ENCODE measurements around the gene ERO1B. TPM values are rescaled to one million over a fixed set of nuclear protein-coding genes. Genes with fewer than 3 reads are reported as not detected.
"Not testable (repeated sequence)": the region's sequence is repeated elsewhere in the genome, so short reads cannot be mapped to it uniquely, and the experiment has no call there.

The ERO1B gene
- total RNA-seq, 1 experiment from 2014 or later, result not detected

- not testable (repeated sequence) for DNase-seq (ENCODE audit: low spot score)
Measured at GRCh38 chr1:236188084-236188483, 93.7 kb downstream of the ERO1B start.

- DNase-seq (ENCODE audit: low spot score), result not testable (repeated sequence)
Measured at GRCh38 chr1:236186471-236186870, 95.3 kb downstream of the ERO1B start.

GRCh38 chr1:236185687-236186086, 96.1 kb downstream of the ERO1B start:
- no peak for DNase-seq (ENCODE audit: low spot score)

- no peak for DNase-seq (ENCODE audit: low spot score)
Measured at GRCh38 chr1:236181059-236181458, 100.7 kb downstream of the ERO1B start.

GRCh38 chr1:236179634-236180033, 102.1 kb downstream of the ERO1B start:
- no peak for DNase-seq (ENCODE audit: low spot score)

- DNase-seq (ENCODE audit: low spot score), result no peak
Measured at GRCh38 chr1:236176337-236177336, 105.1 kb downstream of the ERO1B start.

GRCh38 chr1:236175642-236176336, 106.0 kb downstream of the ERO1B start:
- DNase-seq (ENCODE audit: low spot score), result no peak

GRCh38 chr1:236173174-236173767, 108.5 kb downstream of the ERO1B start:
- no peak for DNase-seq (ENCODE audit: low spot score)

- DNase-seq (ENCODE audit: low spot score), result no peak
Measured at GRCh38 chr1:236172041-236172579, 109.6 kb downstream of the ERO1B start.

GRCh38 chr1:236168716-236169429, 112.9 kb downstream of the ERO1B start:
- DNase-seq (ENCODE audit: low spot score), result peak; percentile 47

- no peak for DNase-seq (ENCODE audit: low spot score)
Measured at GRCh38 chr1:236167578-236167977, 114.2 kb downstream of the ERO1B start.

GRCh38 chr1:236167154-236167553, 114.6 kb downstream of the ERO1B start:
- DNase-seq (ENCODE audit: low spot score), result no peak

- no peak for DNase-seq (ENCODE audit: low spot score)
Measured at GRCh38 chr1:236166041-236166440, 115.7 kb downstream of the ERO1B start.

Small RNA genes lying within 50 kb of the gene (small RNA-seq; reads per million reads assigned to genes)
- 63.0 reads per million, percentile 96 among the genes with 10 or more reads in this experiment for gene RNU2-70P

Other genes with a start within 250 kb of the ERO1B start
- not detected in 2 replicates for gene NID1, start 216.9 kb downstream of the ERO1B start, total RNA-seq (2014; rRNA removed; shearing (Covaris generic))
- gene GPR137B, start 139.4 kb downstream of the ERO1B start, total RNA-seq (2014; rRNA removed; shearing (Covaris generic)), result 2.6 and 5.3 TPM in 2 replicates
- not detected in 2 replicates for gene EDARADD, start 112.3 kb upstream of the ERO1B start, total RNA-seq (2014; rRNA removed; shearing (Covaris generic))
- gene LGALS8, start 242.0 kb upstream of the ERO1B start, total RNA-seq (2014; rRNA removed; shearing (Covaris generic)), result 25.1 and 32.0 TPM in 2 replicates